Stimulated activated CD8-positive, alpha-beta memory T cell treated with anti-CD3 and anti-CD28 coated beads, Interleukin-12 subunit alpha, Interleukin-12 subunit beta, amount 100 ng/mL, for 1 hour (primary cell): ENCODE results near the gene MAPK7.

Source experiments
- DNase-seq: peaks from one replicate; pipeline ENCODE4 v3.0.0-alpha.2; 2020; ENCODE audit warnings: low read depth

Gene MAPK7

GRCh38 chr17:19378416-19379360 is at the start of gene MAPK7:
TSS of gene MAPK7 (plus strand) at chr17:19378498. CDS start at chr17:19378901, 403 bp downstream.
- no peak for DNase-seq

GRCh38 chr17:19329136-19329535 is 49.2 kb upstream of the MAPK7 start:
- no peak for DNase-seq

GRCh38 chr17:19329839-19330238 is 48.5 kb upstream of the MAPK7 start:
- DNase-seq: no peak

- DNase-seq: no peak
Measured at GRCh38 chr17:19330271-19330670, 48.0 kb upstream of the MAPK7 start.

- DNase-seq: no peak
Measured at GRCh38 chr17:19331134-19331533, 47.2 kb upstream of the MAPK7 start.

GRCh38 chr17:19331543-19332245 is 46.6 kb upstream of the MAPK7 start:
- DNase-seq: no peak

GRCh38 chr17:19332371-19333131 is 45.7 kb upstream of the MAPK7 start:
- DNase-seq: no peak

GRCh38 chr17:19333132-19333440 is 45.2 kb upstream of the MAPK7 start:
- DNase-seq: no peak

- DNase-seq: no peak
Measured at GRCh38 chr17:19333736-19334290, 44.5 kb upstream of the MAPK7 start.

GRCh38 chr17:19334331-19334730 is 44.0 kb upstream of the MAPK7 start:
- no peak for DNase-seq

- no peak for DNase-seq
Measured at GRCh38 chr17:19335951-19336631, 42.2 kb upstream of the MAPK7 start.

- no peak for DNase-seq
Measured at GRCh38 chr17:19336938-19337711, 41.2 kb upstream of the MAPK7 start.

- DNase-seq: no peak
Measured at GRCh38 chr17:19337712-19338023, 40.6 kb upstream of the MAPK7 start.

GRCh38 chr17:19338031-19338990 is 40.0 kb upstream of the MAPK7 start:
- peak; percentile 41 for DNase-seq

GRCh38 chr17:19339341-19339815 is 38.9 kb upstream of the MAPK7 start:
- DNase-seq: no peak

- no peak for DNase-seq
Measured at GRCh38 chr17:19341211-19341631, 37.1 kb upstream of the MAPK7 start.

GRCh38 chr17:19341641-19342610 is 36.4 kb upstream of the MAPK7 start:
- DNase-seq: no peak

- DNase-seq: no peak
Measured at GRCh38 chr17:19342611-19343255, 35.6 kb upstream of the MAPK7 start.
